HG03025 (cell line): Measurements from ENCODE around the gene MSX1.
"Not testable (repeated sequence)": the region's sequence is repeated elsewhere in the genome, so short reads cannot be mapped to it uniquely, and the experiment has no call there.

Source experiments
- ATAC-seq: cut with Tn5 transposase; IDR thresholded peaks from one replicate; pipeline ENCODE4 v1.9.1; 2021; ENCODE audit warnings: mild to moderate bottlenecking, moderate library complexity; ENCODE audit not compliant: unreplicated experiment, low FRiP score

The MSX1 gene

GRCh38 chr4:4859325-4859798 is at the start of gene MSX1:
TSS of gene MSX1 (plus strand) at chr4:4859665. CDS start at chr4:4859900, 235 bp downstream.
- peak; percentile 90 for ATAC-seq

DNA sequence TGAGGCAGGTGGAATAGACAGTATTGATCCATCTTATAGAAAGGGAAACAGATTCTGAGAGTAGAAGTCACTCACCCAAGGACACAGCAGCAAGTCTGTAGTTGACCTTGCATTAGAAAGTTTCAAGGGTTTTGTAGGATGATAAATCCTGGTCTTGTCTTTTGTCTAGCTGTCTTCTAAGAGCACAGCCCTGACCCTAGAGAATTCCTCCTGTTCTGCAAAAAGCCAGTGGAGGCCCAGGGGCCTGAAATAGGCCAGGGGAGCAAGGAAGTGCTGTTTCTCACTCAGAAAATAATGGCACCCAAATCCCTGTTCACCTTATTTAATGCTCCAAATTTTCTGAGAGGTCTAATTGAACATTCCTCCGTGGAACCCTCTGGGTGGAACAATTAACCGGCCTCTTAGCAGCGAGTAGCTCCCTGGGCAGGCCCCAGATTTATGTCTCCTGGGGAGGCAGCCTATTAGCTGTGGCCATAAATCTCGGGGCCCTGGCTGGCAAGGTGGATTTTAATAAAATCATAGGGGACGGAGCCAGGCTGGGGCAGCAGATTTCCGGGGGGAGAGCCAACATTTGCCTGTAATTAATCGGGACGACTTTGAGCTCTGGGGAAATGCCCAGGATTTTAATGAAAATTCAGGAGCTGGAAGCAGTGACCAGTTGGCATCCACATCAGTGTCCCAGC is 49.2 kb upstream of the MSX1 start:
- no peak for ATAC-seq

DNA sequence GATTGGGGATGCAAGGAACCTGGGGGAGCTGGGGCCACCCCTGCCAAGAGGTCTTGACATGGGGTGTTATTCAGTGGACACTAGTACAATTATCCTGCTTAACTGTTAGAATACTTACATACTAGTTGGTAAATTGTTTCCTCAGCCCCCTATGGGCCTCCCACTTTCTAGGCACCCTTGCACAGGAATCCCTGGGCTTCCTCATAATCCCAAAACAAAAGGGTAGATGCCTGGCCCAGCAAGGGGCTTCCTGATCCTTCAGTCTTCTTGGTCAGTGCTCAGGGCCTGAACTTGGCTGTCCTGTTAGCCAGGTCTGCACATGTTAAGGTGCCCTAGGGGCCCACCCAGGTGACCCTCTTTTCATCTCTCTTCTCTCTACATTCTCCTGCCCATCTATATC is 48.7 kb upstream of the MSX1 start:
- ATAC-seq, result no peak

GRCh38 chr4:4812145-4812794 is 47.2 kb upstream of the MSX1 start:
- ATAC-seq, result no peak

DNA sequence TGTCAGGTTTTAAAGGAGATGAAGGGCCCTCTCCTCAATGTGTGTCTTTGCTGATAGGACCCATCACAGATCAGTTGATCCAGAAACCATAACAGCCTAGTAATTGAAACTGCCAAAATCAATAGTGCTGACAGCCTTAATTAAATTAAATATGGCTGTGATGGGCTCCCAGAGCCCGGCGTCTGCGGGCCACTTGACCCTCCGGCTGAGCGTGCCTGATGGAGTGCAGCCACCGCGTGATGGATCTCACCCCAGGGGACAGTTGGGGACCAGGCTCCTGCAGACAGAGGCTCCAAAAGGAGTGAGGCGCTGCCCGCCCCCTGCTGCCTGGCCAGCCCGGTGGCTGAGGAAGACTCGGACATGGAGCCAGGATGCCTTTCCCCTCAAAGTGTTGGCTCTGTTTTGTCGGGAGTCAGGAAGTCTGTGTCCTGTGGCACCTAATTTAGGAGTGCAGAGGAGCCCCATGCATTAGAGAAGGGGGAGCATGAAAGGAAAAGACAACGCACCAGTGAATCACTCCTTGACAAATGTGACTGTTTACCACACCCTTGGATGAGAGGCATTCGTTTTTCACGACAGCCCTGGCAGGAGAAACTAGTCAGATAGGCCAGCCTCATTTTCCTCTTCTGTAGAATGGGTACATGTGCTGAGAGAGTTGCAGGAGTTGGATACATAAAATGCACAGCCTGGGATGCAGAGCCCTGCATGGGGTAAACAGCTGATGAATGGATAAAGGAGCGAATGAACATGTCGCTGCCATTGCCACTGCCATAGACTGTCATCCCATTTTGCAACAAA is 40.9 kb upstream of the MSX1 start:
- no peak for ATAC-seq

DNA sequence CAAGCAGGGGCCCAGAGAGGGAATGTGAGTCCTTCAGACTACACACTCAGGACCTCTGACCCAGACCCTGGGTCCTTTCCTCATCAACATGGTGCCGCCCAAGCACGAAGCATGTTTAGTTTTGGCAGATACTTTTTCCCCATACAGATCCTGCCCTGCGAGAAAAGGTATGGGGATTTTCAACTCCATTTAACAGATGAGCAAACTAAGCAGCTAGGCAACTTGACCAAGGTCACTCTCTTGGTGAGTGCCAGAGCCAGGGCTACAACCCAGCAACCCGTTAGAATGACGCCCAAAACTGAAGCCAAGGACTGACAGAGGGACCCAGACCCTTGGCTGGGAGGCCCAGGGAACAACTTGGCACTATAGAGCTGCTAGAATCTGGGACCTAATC is 40.3 kb upstream of the MSX1 start:
- ATAC-seq, result no peak

DNA sequence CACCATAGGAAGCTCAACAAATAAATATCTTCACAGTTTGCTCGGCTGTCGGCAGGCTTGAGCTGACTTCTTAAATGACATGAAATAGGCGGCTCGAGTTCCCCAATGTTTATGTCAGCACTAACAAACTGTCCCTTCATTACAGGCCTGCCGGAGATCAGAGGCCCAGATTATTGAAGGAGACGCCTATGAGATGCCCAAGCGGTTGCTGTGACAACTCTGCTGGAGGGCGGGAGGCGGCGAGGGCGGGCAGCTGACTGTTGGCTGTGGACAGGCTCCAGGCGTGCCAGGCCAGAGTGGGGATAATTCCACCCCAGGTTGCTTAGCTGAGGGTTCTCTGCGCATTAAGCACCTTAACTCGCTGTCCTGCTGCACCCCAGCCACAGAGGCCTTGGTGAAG is 39.2 kb upstream of the MSX1 start:
- no peak for ATAC-seq

DNA sequence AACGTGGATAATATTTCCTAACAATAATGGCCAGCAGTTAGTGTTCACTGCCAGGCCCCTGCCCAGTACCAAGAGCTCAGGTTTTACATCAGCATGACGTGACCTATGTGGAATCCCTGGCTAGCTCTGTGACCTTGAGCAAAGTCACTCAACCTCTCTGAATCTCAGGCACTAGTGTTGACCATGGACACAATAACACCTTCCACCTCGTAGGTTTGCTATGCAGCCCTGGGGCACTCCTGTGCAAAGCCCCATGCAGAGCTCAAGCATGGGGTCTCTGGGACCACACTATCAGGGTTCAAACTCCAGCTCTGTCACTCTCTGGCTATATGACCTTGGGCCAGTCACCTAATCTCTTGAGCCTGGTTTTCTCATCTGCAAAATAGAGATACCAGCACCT is 38.7 kb upstream of the MSX1 start:
- ATAC-seq, result no peak

DNA sequence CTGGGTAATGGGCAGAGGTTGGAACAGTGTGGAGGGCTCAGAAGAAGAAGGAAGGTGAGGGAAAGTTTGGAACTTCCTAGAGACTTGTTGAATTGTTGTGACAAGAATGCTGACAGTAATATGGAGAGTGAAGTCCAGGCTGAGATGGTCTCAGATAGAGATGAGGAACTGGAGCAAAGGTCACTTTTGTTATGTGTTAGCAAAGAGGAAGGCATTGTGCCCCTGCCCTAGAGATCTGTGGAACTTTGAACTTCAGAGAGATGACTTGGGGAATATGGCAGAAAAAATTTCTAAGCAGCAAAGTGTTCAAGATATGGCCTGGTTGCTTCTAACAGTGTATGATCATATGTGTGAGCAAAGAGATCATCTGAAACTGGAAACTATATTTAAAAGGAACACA is 37.9 kb upstream of the MSX1 start:
- no peak for ATAC-seq

- ATAC-seq, result not testable (repeated sequence)
These were observed 37.2 kb upstream of the MSX1 start for GRCh38 chr4:4822286-4822685.

- ATAC-seq, result no peak
These were observed 35.8 kb upstream of the MSX1 start for GRCh38 chr4:4823621-4824162.

- ATAC-seq, result no peak
These were observed 35.2 kb upstream of the MSX1 start for GRCh38 chr4:4824232-4824631.

- ATAC-seq, result no peak
These were observed 34.0 kb upstream of the MSX1 start for GRCh38 chr4:4825431-4825830.

GRCh38 chr4:4829837-4830236 is 29.6 kb upstream of the MSX1 start:
- no peak for ATAC-seq

GRCh38 chr4:4831266-4831665 is 28.2 kb upstream of the MSX1 start:
- ATAC-seq, result no peak

DNA sequence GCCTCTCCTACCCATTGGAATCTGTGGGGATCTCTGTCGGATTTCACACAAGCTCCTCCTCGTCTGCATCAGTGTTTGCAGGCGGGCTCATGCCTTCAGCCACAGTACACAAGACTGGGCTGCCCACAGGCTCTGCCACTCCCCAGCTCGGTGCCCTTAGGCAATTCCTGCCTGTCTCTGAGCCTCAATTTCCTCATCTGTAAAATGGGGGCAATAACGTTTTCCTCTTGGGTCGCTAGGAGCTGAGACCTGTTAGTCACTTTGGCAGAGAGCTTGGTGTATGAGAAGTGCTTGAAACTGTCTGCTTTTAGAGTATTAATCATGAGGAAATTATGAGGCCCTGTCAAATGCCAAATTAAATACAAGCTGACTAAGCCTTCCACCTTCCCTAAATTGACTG is 27.6 kb upstream of the MSX1 start:
- ATAC-seq, result no peak

DNA sequence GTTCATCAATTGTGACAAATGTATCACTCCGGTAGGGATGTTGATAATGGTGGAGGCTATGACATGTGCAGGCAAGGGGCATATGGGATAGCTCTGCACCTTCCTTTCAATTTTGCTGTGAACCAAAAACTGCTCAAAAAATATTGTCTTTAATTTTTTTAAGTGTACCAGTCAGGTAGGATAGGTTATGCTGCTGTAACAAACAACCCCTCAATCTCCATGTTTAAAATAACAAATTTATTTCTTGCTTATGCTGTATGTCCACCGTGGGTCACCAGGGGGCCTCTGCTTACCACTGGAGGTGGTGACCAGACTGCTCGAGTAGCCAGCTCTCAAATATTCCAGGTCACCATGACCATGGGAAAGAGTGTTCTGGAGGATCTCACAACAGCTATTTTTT is 23.4 kb upstream of the MSX1 start:
- no peak for ATAC-seq

GRCh38 chr4:4837316-4837715 is 22.1 kb upstream of the MSX1 start:
- ATAC-seq, result no peak

DNA sequence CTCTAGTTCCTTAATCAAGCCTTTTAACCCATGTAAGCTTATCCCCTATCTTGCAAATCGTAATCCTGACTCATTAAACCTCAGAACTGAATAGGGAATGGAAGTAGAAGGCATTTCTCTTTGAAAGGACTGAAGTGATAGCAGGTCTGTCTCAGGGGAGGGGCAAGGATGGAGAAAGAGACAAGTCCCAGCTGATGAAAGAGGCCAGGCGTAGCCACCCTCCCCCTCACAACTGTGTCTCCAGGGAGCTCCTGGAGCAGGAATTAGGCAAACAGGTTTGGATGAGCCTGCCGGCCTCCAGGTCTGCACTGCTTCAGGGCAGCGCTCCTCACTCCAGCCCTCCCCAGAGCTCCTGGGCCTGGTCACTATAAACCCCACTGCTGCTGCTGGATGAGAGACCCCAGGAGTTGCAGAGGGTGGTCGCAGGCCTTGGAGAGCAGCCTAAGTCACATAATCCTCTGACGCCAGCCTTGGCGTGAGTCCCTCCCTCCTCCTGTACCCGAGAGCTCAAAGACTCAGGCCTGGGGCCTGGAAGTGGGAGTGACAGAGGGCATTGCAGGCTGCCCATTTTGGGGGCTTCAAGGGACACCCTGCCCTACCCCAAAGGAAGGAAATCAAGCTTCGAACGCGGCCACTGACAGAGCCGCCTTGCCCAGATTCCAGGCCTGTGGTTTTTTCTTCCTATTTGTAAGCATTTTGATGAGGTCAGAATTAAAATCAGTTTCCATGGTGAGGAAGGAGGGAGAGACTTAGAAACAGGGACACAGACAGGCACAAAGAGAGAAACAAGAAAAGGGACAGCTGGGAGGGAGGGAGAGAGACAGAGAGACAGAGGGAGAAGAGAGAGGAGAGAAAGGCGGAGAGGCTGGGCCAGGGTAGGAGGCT is 21.2 kb upstream of the MSX1 start:
- no peak for ATAC-seq
